Smooth muscle cell (in vitro differentiated cells): ENCODE measurements around the gene TST. TPM values are rescaled to one million over a fixed set of nuclear protein-coding genes. Genes with fewer than 3 reads are reported as not detected.

ENCODE experiments used
- DNase-seq: peaks from one replicate; lab custom pipeline; 2025; ENCODE audit not compliant: unreplicated experiment; lab: John Stamatoyannopoulos, UW
- H2AFZ ChIP-seq: fragments of 200-600 bp; sonication (generic); 2 replicates; pipeline ENCODE4 v1.6.0; 2016; ENCODE audit warnings: antibody characterized with exemption, low read depth, mild to moderate bottlenecking
- H3F3A ChIP-seq: fragments of 200-600 bp; sonication (generic); 2 replicates; pipeline ENCODE4 v1.6.0; 2017; ENCODE audit warnings: antibody characterized with exemption, low read depth
- H3K27ac ChIP-seq: fragments of 200-600 bp; sonication (generic); 2 replicates; pipeline ENCODE4 v1.5.1; 2016; ENCODE audit warnings: low read depth, mild to moderate bottlenecking
- H3K27me3 ChIP-seq: fragments of 200-600 bp; sonication (generic); 2 replicates; pipeline ENCODE4 v1.6.1; 2016; ENCODE audit warnings: low read depth, mild to moderate bottlenecking
- H3K36me3 ChIP-seq: fragments of 200-600 bp; sonication (generic); 2 replicates; pipeline ENCODE4 v1.5.1; 2016; ENCODE audit warnings: low read depth
- H3K4me1 ChIP-seq: fragments of 200-600 bp; sonication (generic); 2 replicates; pipeline ENCODE4 v1.5.1; 2016; ENCODE audit warnings: low read depth
- H3K4me2 ChIP-seq: fragments of 200-600 bp; sonication (generic); 2 replicates; pipeline ENCODE4 v1.6.0; 2016; ENCODE audit warnings: mild to moderate bottlenecking
- H3K4me3 ChIP-seq: fragments of 200-600 bp; sonication (generic); 2 replicates; pipeline ENCODE4 v1.5.1; 2016; ENCODE audit warnings: mild to moderate bottlenecking
- H3K79me2 ChIP-seq: fragments of 200-600 bp; sonication (generic); 2 replicates; pipeline ENCODE4 v1.6.0; 2016; ENCODE audit warnings: low read depth, mild to moderate bottlenecking
- H3K9ac ChIP-seq: fragments of 200-600 bp; sonication (generic); 2 replicates; pipeline ENCODE4 v1.6.0; 2016; ENCODE audit warnings: low read depth
- H3K9me3 ChIP-seq: fragments of 200-600 bp; sonication (generic); replicated peaks from 2 replicates; pipeline ENCODE4 v1.5.1; 2016; ENCODE audit warnings: low read depth
- H4K20me1 ChIP-seq: fragments of 200-600 bp; sonication (generic); 2 replicates; pipeline ENCODE4 v1.6.0; 2016; ENCODE audit warnings: low read depth
- WGBS: methylation state at CpG from one replicate; pipeline ENCODE4 v1.1.7; 2016; ENCODE audit warnings: low lambda C conversion rate; 5-methylcytosine and 5-hydroxymethylcytosine counted together
- polyA plus RNA-seq: library from polyadenylated mRNA; unstranded; fragments of >200 nt; fragmentation: Nextera tagmentation; extraction: Ambion mirVana; gene quantifications from 2 replicates; pipeline ENCODE4 v1.2.1, GENCODE V29; 2016
- total RNA-seq: library from RNA; depleted of rRNA; stranded (reverse); fragments of >200 nt; gene quantifications from 2 replicates; pipeline ENCODE4 v1.2.3, GENCODE V29; 2014
- TF ChIP-seq, protein P1 (sequence below): fragments of 200-600 bp; sonication (generic); IDR thresholded peaks from 2 replicates; pipeline ENCODE4 v1.5.1; 2017; ENCODE audit warnings: borderline replicate concordance, mild to moderate bottlenecking, antibody characterized with exemption; ENCODE audit not compliant: insufficient read depth, poor library complexity, severe bottlenecking

Gene TST
- total and polyA plus RNA-seq, 2 experiments from 2014 or later: 10.4 to 15.0 TPM

DNA sequence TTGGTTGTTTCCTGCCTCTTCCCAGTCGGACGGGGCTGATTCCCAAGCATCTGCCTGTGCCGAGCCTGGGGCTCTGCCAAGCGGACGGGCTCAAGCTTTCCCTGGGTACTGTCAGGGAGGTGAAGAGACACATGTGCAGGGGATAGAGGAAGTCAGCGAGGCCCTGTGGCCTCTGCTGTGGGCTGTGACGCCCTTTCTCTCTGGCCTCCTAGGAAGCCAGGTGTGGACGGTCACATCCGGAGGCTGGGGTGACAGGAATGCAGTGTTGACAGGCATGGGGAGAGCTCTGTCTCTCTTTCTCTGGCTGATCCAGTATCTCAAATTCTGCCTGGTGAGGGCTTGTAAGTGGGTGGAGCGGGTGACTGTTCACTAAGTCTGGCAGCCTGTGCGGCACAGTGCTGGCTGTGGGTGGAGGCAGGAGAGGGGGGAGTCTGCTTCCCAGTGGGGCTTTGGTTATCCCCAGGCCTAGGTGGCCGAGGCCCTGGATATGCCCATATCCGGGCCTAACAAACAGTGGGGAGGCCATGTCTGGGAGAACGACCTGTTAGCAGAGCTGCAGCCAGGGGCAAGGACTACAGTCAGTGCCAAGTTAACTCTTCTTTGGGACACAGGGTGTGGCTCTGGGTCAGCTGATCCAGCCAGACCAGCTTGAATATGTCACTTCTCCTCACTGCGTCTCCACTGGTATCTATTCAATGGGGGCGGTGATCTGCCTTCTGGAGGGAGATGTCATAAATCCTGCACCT lies 34.2 kb upstream of the TST start:
- TF ChIP-seq, protein P1, sequence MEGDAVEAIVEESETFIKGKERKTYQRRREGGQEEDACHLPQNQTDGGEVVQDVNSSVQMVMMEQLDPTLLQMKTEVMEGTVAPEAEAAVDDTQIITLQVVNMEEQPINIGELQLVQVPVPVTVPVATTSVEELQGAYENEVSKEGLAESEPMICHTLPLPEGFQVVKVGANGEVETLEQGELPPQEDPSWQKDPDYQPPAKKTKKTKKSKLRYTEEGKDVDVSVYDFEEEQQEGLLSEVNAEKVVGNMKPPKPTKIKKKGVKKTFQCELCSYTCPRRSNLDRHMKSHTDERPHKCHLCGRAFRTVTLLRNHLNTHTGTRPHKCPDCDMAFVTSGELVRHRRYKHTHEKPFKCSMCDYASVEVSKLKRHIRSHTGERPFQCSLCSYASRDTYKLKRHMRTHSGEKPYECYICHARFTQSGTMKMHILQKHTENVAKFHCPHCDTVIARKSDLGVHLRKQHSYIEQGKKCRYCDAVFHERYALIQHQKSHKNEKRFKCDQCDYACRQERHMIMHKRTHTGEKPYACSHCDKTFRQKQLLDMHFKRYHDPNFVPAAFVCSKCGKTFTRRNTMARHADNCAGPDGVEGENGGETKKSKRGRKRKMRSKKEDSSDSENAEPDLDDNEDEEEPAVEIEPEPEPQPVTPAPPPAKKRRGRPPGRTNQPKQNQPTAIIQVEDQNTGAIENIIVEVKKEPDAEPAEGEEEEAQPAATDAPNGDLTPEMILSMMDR: no peak
- Histone ChIP-seq H3K4me2 (no peak overlapping the region), H3K27ac (no peak overlapping the region), H3K9me3 (no peaks in the 10 kb centered on the region), H3K27me3 (no peaks in the 10 kb centered on the region), H2AFZ (no peak overlapping the region), H3K36me3 (no peaks in the 10 kb centered on the region), H4K20me1 (no peaks in the 10 kb centered on the region), H3F3A (no peaks in the 10 kb centered on the region), H3K9ac (no peak overlapping the region), H3K4me3 (no peak overlapping the region), H3K4me1 (peaks cover 6% of the 10 kb centered on the region), H3K79me2 (no peaks in the 10 kb centered on the region)
- no peak for DNase-seq
- 91% methylated on average over 16 of the region's 16 CpGs for WGBS

DNA sequence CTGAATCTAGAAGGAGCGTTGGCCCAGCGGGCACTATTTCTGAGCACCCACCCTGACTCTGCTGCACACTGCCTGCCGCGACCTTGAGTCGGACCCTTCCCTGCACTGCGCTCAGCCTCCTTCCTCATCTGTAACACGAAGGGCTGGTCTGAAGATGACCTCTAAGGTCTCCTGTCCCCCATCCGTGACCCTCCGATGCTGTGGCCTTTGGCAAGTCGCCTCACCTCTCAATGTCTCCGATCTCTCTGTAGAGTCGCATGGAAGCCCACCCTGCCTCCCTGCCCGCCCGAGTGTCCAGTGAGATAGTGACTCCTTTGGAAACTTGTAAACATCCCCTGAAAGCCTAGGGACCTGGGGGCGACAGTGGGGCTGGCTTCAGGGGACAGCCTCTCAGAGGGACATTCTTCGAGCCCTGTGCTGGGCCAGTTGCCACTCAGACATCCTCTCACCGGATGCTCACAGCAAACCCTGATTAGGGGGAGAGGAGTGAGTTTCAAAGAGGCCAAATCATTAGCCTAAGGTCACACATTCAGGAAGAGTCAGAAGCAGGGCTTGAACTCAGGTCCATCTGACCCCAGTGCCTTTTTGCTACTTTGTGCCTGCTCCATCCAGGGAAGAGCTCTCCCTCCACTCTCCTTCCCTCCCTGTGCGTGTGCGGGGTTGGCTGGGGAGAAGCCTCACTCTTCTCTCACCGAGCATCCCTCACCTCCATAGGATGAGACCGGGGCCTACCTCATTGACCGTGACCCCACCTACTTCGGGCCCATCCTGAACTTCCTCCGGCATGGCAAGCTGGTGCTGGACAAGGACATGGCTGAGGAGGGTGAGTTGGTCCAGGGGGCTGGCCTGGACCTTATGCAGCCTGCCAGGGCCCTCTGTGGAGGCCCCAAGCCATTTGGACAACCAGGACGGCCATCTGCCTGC lies 33.4 kb upstream of the TST start:
- H3K36me3 ChIP-seq: no peaks in the 10 kb centered on the region
- H3K27ac ChIP-seq: no peak overlapping the region
- H3K4me2 ChIP-seq: peak overlapping the region; percentile 94
- DNase-seq: no peak
- TF ChIP-seq, protein P1: no peak
- no peaks in the 10 kb centered on the region for H3F3A ChIP-seq
- H3K4me1 ChIP-seq: peaks cover 6% of the 10 kb centered on the region
- H3K4me3 ChIP-seq: peak overlapping the region; percentile 94
- no peaks in the 10 kb centered on the region for H3K9me3 ChIP-seq
- no peaks in the 10 kb centered on the region for H3K27me3 ChIP-seq
- 81% methylated on average over 24 of the region's 25 CpGs for WGBS
- no peaks in the 10 kb centered on the region for H3K79me2 ChIP-seq
- peak overlapping the region; percentile 66 for H3K9ac ChIP-seq
- H4K20me1 ChIP-seq: no peaks in the 10 kb centered on the region
- H2AFZ ChIP-seq: no peak overlapping the region

DNA sequence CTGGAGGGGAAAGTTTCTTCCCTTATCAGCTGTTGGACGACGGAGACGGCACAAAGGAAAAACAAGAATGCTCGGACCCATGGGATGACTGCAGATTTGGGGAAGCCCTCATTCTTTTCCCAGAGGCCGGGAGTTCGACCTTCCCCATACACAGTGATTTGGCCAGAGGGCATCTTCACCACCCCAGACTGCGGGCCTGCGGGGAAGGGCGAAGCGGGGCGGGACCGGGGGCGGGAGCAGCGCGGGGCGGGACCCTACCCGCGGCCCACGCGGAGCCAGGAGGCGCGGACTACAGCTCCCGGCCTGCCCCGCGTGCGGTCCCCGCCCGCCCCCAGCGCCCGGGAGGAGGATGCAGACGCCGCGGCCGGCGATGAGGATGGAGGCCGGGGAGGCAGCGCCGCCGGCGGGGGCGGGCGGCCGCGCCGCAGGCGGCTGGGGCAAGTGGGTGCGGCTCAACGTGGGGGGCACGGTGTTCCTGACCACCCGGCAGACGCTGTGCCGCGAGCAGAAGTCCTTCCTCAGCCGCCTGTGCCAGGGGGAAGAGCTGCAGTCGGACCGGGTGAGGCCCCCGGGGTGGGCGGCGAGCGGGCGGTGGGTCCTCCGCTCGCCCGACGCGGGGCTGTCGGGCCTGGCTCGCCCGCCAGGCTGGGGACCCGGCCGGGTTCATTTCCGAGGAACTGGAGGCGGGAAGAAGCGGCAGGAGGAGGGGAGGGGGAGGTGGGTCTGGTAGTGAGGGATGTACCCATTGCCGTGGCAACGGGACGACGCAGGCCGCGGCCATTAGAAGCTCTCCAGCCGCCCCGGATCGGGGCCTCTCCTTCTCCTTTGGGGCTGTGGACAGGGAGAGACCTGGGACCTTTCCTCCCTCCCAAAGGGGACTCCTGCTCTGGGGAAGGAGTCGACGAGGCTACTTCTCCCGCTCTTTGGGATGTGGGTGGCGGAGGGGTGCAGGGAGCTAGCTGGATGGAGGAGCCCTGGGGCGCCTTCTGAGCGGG lies 32.4 kb upstream of the TST start, which contains the start of gene KCTD17:
TSS of gene KCTD17 (plus strand) at position 352 of the 995 bp plus-strand sequence. CDS start at position 371, 19 bp downstream.
- Histone ChIP-seq H3K27ac (no peak within 1 kb of the TSS), H3K4me3 (peak within 1 kb of the TSS; percentile 94), H3F3A (no peaks in the 10 kb centered on the region), H2AFZ (peak within 1 kb of the TSS; percentile 81), H3K79me2 (no peaks in the 10 kb centered on the region), H3K9ac (peak within 1 kb of the TSS; percentile 66), H4K20me1 (no peaks in the 10 kb centered on the region), H3K9me3 (no peaks in the 10 kb centered on the region), H3K27me3 (no peaks in the 10 kb centered on the region), H3K36me3 (no peaks in the 10 kb centered on the region), H3K4me2 (peak within 1 kb of the TSS; percentile 94), H3K4me1 (peaks cover 6% of the 10 kb centered on the region)
- peak; percentile 24 for DNase-seq
- 6% methylated on average over 18 of the region's 89 CpGs for WGBS
- TF ChIP-seq, protein P1: no peak
